Type B pancreatic cell (in vitro differentiated cells): ENCODE measurements around the gene C8A. TPM values are rescaled to one million over a fixed set of nuclear protein-coding genes. Genes with fewer than 3 reads are reported as not detected.

Source experiments
- DNase-seq: peaks from one replicate; pipeline ENCODE4 v3.0.0; 2021; ENCODE audit warnings: mixed read lengths; ENCODE audit not compliant: unreplicated experiment; ENCODE audit errors: extremely low spot score
- H3K27ac Mint-ChIP-seq: 2 replicates; pipeline ENCODE4 v1.8.0; 2021; ENCODE audit warnings: mild to moderate bottlenecking, mixed read lengths
- H3K27me3 Mint-ChIP-seq: 2 replicates; pipeline ENCODE4 v1.8.0; 2021; ENCODE audit warnings: mixed read lengths
- H3K36me3 Mint-ChIP-seq: 2 replicates; pipeline ENCODE4 v1.8.0; 2021; ENCODE audit warnings: mixed read lengths
- H3K4me1 Mint-ChIP-seq: one replicate; pipeline ENCODE4 v1.8.0; 2021; ENCODE audit warnings: mixed read lengths; ENCODE audit not compliant: unreplicated experiment
- H3K4me3 Mint-ChIP-seq: 2 replicates; pipeline ENCODE4 v1.8.0; 2021; ENCODE audit warnings: mild to moderate bottlenecking, mixed read lengths
- H3K9me3 Mint-ChIP-seq: 2 replicates; pipeline ENCODE4 v1.8.0; 2021; ENCODE audit warnings: mixed read lengths
- CTCF ChIP-seq: fragments of 200-600 bp; sonication (generic); conservative IDR thresholded peaks from 2 replicates; pipeline ENCODE4 v1.5.0; 2021; ENCODE audit warnings: antibody characterized with exemption, mild to moderate bottlenecking
- total RNA-seq: library from RNA; stranded (reverse); gene quantifications from 2 replicates; pipeline ENCODE4 v1.2.1, GENCODE V29; 2021; ENCODE audit warnings: low replicate concordance

C8A gene
- total RNA-seq, 1 donor from 2014 or later, result 0.46 TPM

GRCh38 chr1:56957931-56958330, 103.3 kb downstream of the C8A start:
- H3K27ac Mint-ChIP-seq, result peak overlapping the region; percentile 36
- H3K36me3 Mint-ChIP-seq, result no peaks in the 10 kb centered on the region
- peaks cover 5% of the 10 kb centered on the region for H3K9me3 Mint-ChIP-seq
- DNase-seq, result no peak
- no peak overlapping the region for H3K4me3 Mint-ChIP-seq
- peaks cover 14% of the 10 kb centered on the region for H3K27me3 Mint-ChIP-seq
- no peak for TF ChIP-seq CTCF
- peaks cover 11% of the 10 kb centered on the region for H3K4me1 Mint-ChIP-seq

- peaks cover 14% of the 10 kb centered on the region for H3K27me3 Mint-ChIP-seq
- peaks cover 11% of the 10 kb centered on the region for H3K4me1 Mint-ChIP-seq
- H3K27ac Mint-ChIP-seq, result no peak overlapping the region
- H3K4me3 Mint-ChIP-seq, result no peak overlapping the region
- no peaks in the 10 kb centered on the region for H3K36me3 Mint-ChIP-seq
- no peak for TF ChIP-seq CTCF
- peaks cover 5% of the 10 kb centered on the region for H3K9me3 Mint-ChIP-seq
- DNase-seq, result no peak
Measured at GRCh38 chr1:56958526-56958925, 103.9 kb downstream of the C8A start.

GRCh38 chr1:56961426-56961825, 106.8 kb downstream of the C8A start:
- H3K9me3 Mint-ChIP-seq, result peaks cover 5% of the 10 kb centered on the region
- no peak overlapping the region for H3K4me3 Mint-ChIP-seq
- no peak for TF ChIP-seq CTCF
- no peak overlapping the region for H3K27ac Mint-ChIP-seq
- H3K36me3 Mint-ChIP-seq, result no peaks in the 10 kb centered on the region
- peaks cover 11% of the 10 kb centered on the region for H3K4me1 Mint-ChIP-seq
- peaks cover 13% of the 10 kb centered on the region for H3K27me3 Mint-ChIP-seq
- no peak for DNase-seq

GRCh38 chr1:56963667-56964066, 109.1 kb downstream of the C8A start:
- Mint-ChIP-seq H3K27ac (no peak overlapping the region), H3K4me3 (no peak overlapping the region), H3K4me1 (no peaks in the 10 kb centered on the region), H3K36me3 (no peaks in the 10 kb centered on the region), H3K27me3 (peaks cover 8% of the 10 kb centered on the region), H3K9me3 (peaks cover 5% of the 10 kb centered on the region)
- DNase-seq, result no peak
- no peak for TF ChIP-seq CTCF

- H3K36me3 Mint-ChIP-seq, result no peaks in the 10 kb centered on the region
- no peak for DNase-seq
- no peak overlapping the region for H3K27ac Mint-ChIP-seq
- peaks cover 4% of the 10 kb centered on the region for H3K27me3 Mint-ChIP-seq
- no peaks in the 10 kb centered on the region for H3K9me3 Mint-ChIP-seq
- no peak overlapping the region for H3K4me3 Mint-ChIP-seq
- H3K4me1 Mint-ChIP-seq, result no peaks in the 10 kb centered on the region
- no peak for TF ChIP-seq CTCF
Measured at GRCh38 chr1:56964349-56965017, 109.9 kb downstream of the C8A start.
